Parietal lobe (tissue), 1 donor: ENCODE measurements around the gene GASK1A. TPM values are rescaled to one million over a fixed set of nuclear protein-coding genes. Genes with fewer than 3 reads are reported as not detected.

Experiments used
- total RNA-seq: library from RNA; depleted of rRNA; stranded (reverse); fragments of >200 nt; gene quantifications from one replicate; pipeline ENCODE4 v1.2.3, GENCODE V29; 2014

GASK1A gene
- total RNA-seq, result 11.6 TPM

GRCh38 chr3:42979044-42979972 lies at the start of gene GASK1A:
GASK1A (plus strand) TSS chr3:42979311; CDS start chr3:42979643, 332 bp downstream.

GRCh38 chr3:43105596-43106292 lies 126.6 kb downstream of the GASK1A start, which contains the start of gene POMGNT2:
POMGNT2 (minus strand) TSS chr3:43106079; CDS start chr3:43081431, 24,648 bp downstream.

Other genes starting within 250 kb of the GASK1A start
- gene CCDC13, start 206.1 kb upstream of the GASK1A start, total RNA-seq, result 2.8 TPM
- gene HIGD1A, start 174.8 kb upstream of the GASK1A start, total RNA-seq, result 89.5 TPM
- gene ACKR2, start 169.9 kb upstream of the GASK1A start, total RNA-seq, result not detected
- gene CYP8B1, start 103.4 kb upstream of the GASK1A start, total RNA-seq, result not detected
- gene ZNF662, start 73.2 kb upstream of the GASK1A start, total RNA-seq, result 35.7 TPM
- gene POMGNT2, start 126.8 kb downstream of the GASK1A start, total RNA-seq, result 18.2 TPM